Heart left ventricle (tissue), 13 donors: ENCODE results near the gene ACMSD.
"Not testable (repeated sequence)": the region's sequence is repeated elsewhere in the genome, so short reads cannot be mapped to it uniquely, and the experiment has no call there.

ENCODE experiments used
- POLR2A ChIP-seq, 2 donors: fragments of 450-650 bp; IDR thresholded peaks; one replicate each; pipeline ENCODE4 v1.6.1; 2017; ENCODE audit warnings: antibody characterized with exemption in 2 of 2, mild to moderate bottlenecking in 2 of 2, moderate library complexity in 2 of 2
- TF ChIP-seq, protein P1 (sequence below), 12 donors: fragments of 200-600 bp; sonication (generic) in 4 of 12; IDR thresholded peaks; one replicate each; pipeline versions ENCODE4 v1.5.0 to v1.8.0; 2018 to 2022; ENCODE audit warnings: antibody characterized with exemption in 12 of 12, mild to moderate bottlenecking in 5 of 12
- donor health status: ischemic (EF 13 %, LVEDD 7.1; RV severe dilation, severe dysfunction).
- donor health status: DM: no; HTN: yes; CAD: no.
- donor health status: DM: no; HTN: no; CAD: no.
- donor health status: ischemic (EF 25% LVEDD 6.9; RV normal size, moderate dysfunction).
- donor health status: ischemic (EF 25% LVEDD 5.7; RV mildly dilated, moderate dysfunction).
- donor health status: ischemic (EF 35%, LVEDD 5.7; RV mildly dilated, moderate dysfunction).
- donor health status: nonischemic (EF 11% LVEDD 7.7; RV severe dilation, severe dysfunction).
- donor health status: DM: yes; HTN: yes; CAD: no.
- donor health status: PGD.
- donor health status: ischemic (EF 29% LVEDD 5.4; RV normal size, mild dysfunction).
- donor health status: nonischemic (EF 23%, LVEDD 6.1; RV moderate dilation, normal function).

- TF ChIP-seq, protein P1, sequence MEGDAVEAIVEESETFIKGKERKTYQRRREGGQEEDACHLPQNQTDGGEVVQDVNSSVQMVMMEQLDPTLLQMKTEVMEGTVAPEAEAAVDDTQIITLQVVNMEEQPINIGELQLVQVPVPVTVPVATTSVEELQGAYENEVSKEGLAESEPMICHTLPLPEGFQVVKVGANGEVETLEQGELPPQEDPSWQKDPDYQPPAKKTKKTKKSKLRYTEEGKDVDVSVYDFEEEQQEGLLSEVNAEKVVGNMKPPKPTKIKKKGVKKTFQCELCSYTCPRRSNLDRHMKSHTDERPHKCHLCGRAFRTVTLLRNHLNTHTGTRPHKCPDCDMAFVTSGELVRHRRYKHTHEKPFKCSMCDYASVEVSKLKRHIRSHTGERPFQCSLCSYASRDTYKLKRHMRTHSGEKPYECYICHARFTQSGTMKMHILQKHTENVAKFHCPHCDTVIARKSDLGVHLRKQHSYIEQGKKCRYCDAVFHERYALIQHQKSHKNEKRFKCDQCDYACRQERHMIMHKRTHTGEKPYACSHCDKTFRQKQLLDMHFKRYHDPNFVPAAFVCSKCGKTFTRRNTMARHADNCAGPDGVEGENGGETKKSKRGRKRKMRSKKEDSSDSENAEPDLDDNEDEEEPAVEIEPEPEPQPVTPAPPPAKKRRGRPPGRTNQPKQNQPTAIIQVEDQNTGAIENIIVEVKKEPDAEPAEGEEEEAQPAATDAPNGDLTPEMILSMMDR (IDR thresholded peaks at IDR 0.05) = not testable (repeated sequence)
- not testable (repeated sequence) for TF ChIP-seq POLR2A (IDR thresholded peaks at IDR 0.05)
Observed at GRCh38 chr2:134903701-134904100, 65.3 kb downstream of the ACMSD start.
